Smooth muscle cell (in vitro differentiated cells): Measurements from ENCODE around the gene TERB1. TPM values are rescaled to one million over a fixed set of nuclear protein-coding genes. Genes with fewer than 3 reads are reported as not detected.

ENCODE experiments used
- DNase-seq: peaks from one replicate; lab custom pipeline; 2025; ENCODE audit not compliant: unreplicated experiment; lab: John Stamatoyannopoulos, UW
- H2AFZ ChIP-seq: fragments of 200-600 bp; sonication (generic); 2 replicates; pipeline ENCODE4 v1.6.0; 2016; ENCODE audit warnings: antibody characterized with exemption, low read depth, mild to moderate bottlenecking
- H3F3A ChIP-seq: fragments of 200-600 bp; sonication (generic); 2 replicates; pipeline ENCODE4 v1.6.0; 2017; ENCODE audit warnings: antibody characterized with exemption, low read depth
- H3K27ac ChIP-seq: fragments of 200-600 bp; sonication (generic); 2 replicates; pipeline ENCODE4 v1.5.1; 2016; ENCODE audit warnings: low read depth, mild to moderate bottlenecking
- H3K27me3 ChIP-seq: fragments of 200-600 bp; sonication (generic); 2 replicates; pipeline ENCODE4 v1.6.1; 2016; ENCODE audit warnings: low read depth, mild to moderate bottlenecking
- H3K36me3 ChIP-seq: fragments of 200-600 bp; sonication (generic); 2 replicates; pipeline ENCODE4 v1.5.1; 2016; ENCODE audit warnings: low read depth
- H3K4me1 ChIP-seq: fragments of 200-600 bp; sonication (generic); 2 replicates; pipeline ENCODE4 v1.5.1; 2016; ENCODE audit warnings: low read depth
- H3K4me2 ChIP-seq: fragments of 200-600 bp; sonication (generic); 2 replicates; pipeline ENCODE4 v1.6.0; 2016; ENCODE audit warnings: mild to moderate bottlenecking
- H3K4me3 ChIP-seq: fragments of 200-600 bp; sonication (generic); 2 replicates; pipeline ENCODE4 v1.5.1; 2016; ENCODE audit warnings: mild to moderate bottlenecking
- H3K79me2 ChIP-seq: fragments of 200-600 bp; sonication (generic); 2 replicates; pipeline ENCODE4 v1.6.0; 2016; ENCODE audit warnings: low read depth, mild to moderate bottlenecking
- H3K9ac ChIP-seq: fragments of 200-600 bp; sonication (generic); 2 replicates; pipeline ENCODE4 v1.6.0; 2016; ENCODE audit warnings: low read depth
- H3K9me3 ChIP-seq: fragments of 200-600 bp; sonication (generic); replicated peaks from 2 replicates; pipeline ENCODE4 v1.5.1; 2016; ENCODE audit warnings: low read depth
- H4K20me1 ChIP-seq: fragments of 200-600 bp; sonication (generic); 2 replicates; pipeline ENCODE4 v1.6.0; 2016; ENCODE audit warnings: low read depth
- WGBS: methylation state at CpG from one replicate; pipeline ENCODE4 v1.1.7; 2016; ENCODE audit warnings: low lambda C conversion rate; 5-methylcytosine and 5-hydroxymethylcytosine counted together
- polyA plus RNA-seq: library from polyadenylated mRNA; unstranded; fragments of >200 nt; fragmentation: Nextera tagmentation; extraction: Ambion mirVana; gene quantifications from 2 replicates; pipeline ENCODE4 v1.2.1, GENCODE V29; 2016
- total RNA-seq: library from RNA; depleted of rRNA; stranded (reverse); fragments of >200 nt; gene quantifications from 2 replicates; pipeline ENCODE4 v1.2.3, GENCODE V29; 2014
- TF ChIP-seq, protein P1 (sequence below): fragments of 200-600 bp; sonication (generic); IDR thresholded peaks from 2 replicates; pipeline ENCODE4 v1.5.1; 2017; ENCODE audit warnings: borderline replicate concordance, mild to moderate bottlenecking, antibody characterized with exemption; ENCODE audit not compliant: insufficient read depth, poor library complexity, severe bottlenecking

TERB1 gene
- total and polyA plus RNA-seq, 2 experiments from 2014 or later, result not detected

DNA sequence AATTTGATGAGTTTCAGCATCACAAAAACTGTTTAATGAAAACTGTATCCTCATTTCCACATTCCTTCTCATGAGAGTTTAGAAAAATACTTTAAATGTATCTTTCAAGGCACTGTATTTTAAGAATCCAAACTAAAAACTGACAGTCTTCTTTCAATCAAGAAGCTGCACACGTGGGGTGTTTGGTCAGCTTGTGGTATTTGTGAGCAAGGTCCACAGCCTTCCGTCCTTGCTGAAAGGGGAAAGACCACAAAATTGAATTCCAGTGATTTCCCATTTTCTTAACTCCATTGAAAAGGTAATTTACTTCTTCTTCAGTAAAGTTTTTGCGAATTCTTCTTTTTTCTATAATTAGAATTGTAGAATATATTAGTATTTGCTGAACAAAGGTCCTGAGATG is 46.6 kb downstream of the TERB1 start:
- TF ChIP-seq, protein P1, sequence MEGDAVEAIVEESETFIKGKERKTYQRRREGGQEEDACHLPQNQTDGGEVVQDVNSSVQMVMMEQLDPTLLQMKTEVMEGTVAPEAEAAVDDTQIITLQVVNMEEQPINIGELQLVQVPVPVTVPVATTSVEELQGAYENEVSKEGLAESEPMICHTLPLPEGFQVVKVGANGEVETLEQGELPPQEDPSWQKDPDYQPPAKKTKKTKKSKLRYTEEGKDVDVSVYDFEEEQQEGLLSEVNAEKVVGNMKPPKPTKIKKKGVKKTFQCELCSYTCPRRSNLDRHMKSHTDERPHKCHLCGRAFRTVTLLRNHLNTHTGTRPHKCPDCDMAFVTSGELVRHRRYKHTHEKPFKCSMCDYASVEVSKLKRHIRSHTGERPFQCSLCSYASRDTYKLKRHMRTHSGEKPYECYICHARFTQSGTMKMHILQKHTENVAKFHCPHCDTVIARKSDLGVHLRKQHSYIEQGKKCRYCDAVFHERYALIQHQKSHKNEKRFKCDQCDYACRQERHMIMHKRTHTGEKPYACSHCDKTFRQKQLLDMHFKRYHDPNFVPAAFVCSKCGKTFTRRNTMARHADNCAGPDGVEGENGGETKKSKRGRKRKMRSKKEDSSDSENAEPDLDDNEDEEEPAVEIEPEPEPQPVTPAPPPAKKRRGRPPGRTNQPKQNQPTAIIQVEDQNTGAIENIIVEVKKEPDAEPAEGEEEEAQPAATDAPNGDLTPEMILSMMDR, result no peak
- no peak overlapping the region for H3K4me3 ChIP-seq
- peaks cover 10% of the 10 kb centered on the region for H4K20me1 ChIP-seq
- H3K27me3 ChIP-seq, result no peaks in the 10 kb centered on the region
- no peaks in the 10 kb centered on the region for H3F3A ChIP-seq
- no peak overlapping the region for H2AFZ ChIP-seq
- DNase-seq, result no peak
- H3K36me3 ChIP-seq, result no peaks in the 10 kb centered on the region
- H3K9ac ChIP-seq, result no peak overlapping the region
- H3K4me1 ChIP-seq, result peaks cover 7% of the 10 kb centered on the region
- H3K79me2 ChIP-seq, result peaks cover 17% of the 10 kb centered on the region
- H3K27ac ChIP-seq, result no peak overlapping the region
- no peak overlapping the region for H3K4me2 ChIP-seq
- 75% methylated on average over 3 of the region's 3 CpGs for WGBS
- no peaks in the 10 kb centered on the region for H3K9me3 ChIP-seq

DNA sequence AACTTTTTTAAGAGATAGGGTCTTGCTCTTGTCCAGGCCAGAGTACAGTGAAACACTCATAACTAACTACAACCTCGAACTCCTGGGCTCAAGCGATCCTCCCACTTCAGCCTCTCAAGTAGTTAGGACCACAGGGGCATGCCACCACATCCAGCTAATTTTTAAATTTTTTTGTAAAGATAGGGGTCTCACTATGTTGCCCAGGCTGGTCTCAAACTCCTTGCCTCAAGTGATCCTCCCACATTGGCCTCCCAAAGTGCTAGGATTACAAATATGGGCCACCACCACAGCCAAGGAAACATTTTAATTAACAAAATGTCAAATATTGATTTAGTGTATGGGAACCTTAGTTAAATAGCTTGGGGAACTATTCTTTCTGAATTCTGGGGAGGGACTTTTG is 47.2 kb downstream of the TERB1 start:
- Histone ChIP-seq H4K20me1 (peaks cover 16% of the 10 kb centered on the region), H3K27me3 (no peaks in the 10 kb centered on the region), H3K4me3 (no peak overlapping the region), H3K4me2 (no peak overlapping the region), H3K79me2 (peaks cover 23% of the 10 kb centered on the region), H3K4me1 (peaks cover 13% of the 10 kb centered on the region), H3F3A (no peaks in the 10 kb centered on the region), H3K27ac (no peak overlapping the region), H3K9me3 (no peaks in the 10 kb centered on the region), H2AFZ (no peak overlapping the region), H3K36me3 (no peaks in the 10 kb centered on the region), H3K9ac (no peak overlapping the region)
- DNase-seq, result no peak
- TF ChIP-seq, protein P1, result no peak
- WGBS, result 95% methylated on average over 2 of the region's 2 CpGs

GRCh38 chr16:66752958-66753357 is 48.4 kb downstream of the TERB1 start:
- Histone ChIP-seq H3K4me3 (no peak overlapping the region), H3K4me2 (no peak overlapping the region), H3K79me2 (peaks cover 36% of the 10 kb centered on the region), H3K9me3 (no peaks in the 10 kb centered on the region), H3K36me3 (no peaks in the 10 kb centered on the region), H3F3A (no peaks in the 10 kb centered on the region), H3K27ac (no peak overlapping the region), H2AFZ (no peak overlapping the region), H4K20me1 (peaks cover 29% of the 10 kb centered on the region), H3K9ac (no peak overlapping the region), H3K27me3 (no peaks in the 10 kb centered on the region), H3K4me1 (peaks cover 13% of the 10 kb centered on the region)
- WGBS, result 100% methylated on average over 2 of the region's 2 CpGs
- TF ChIP-seq, protein P1, result no peak
- no peak for DNase-seq

DNA sequence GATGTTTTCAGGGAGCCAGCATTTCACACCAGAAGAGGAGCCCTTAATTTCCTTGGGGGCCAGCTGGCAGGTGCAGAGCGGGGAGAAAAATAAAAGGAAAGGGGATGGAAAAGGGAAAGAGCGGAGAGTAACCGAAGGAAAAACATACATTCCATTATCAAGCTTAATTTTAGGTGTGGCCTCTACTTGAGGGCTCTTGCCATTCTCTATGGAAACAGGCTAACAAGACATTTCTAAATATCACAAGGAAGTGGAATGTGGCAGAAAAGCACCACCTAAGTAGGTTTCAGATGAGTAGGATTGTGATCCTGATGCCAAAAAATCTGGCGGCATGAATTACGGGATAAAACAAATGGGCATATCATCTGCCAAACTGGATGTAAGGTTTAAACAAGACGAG is 49.0 kb downstream of the TERB1 start:
- Histone ChIP-seq H3K27me3 (no peaks in the 10 kb centered on the region), H3F3A (no peaks in the 10 kb centered on the region), H3K4me1 (peaks cover 13% of the 10 kb centered on the region), H3K36me3 (no peaks in the 10 kb centered on the region), H3K9me3 (no peaks in the 10 kb centered on the region), H3K27ac (no peak overlapping the region), H3K4me3 (peak overlapping the region; percentile 99), H3K4me2 (peak overlapping the region; percentile 88), H3K79me2 (peaks cover 41% of the 10 kb centered on the region), H3K9ac (no peak overlapping the region), H4K20me1 (peaks cover 35% of the 10 kb centered on the region), H2AFZ (peak overlapping the region; percentile 81)
- TF ChIP-seq, protein P1, result no peak
- DNase-seq, result no peak
- 90% methylated on average over 6 of the region's 6 CpGs for WGBS
